GM23248 (cell line): ENCODE results near the gene HSF4. TPM values are rescaled to one million over a fixed set of nuclear protein-coding genes. Genes with fewer than 3 reads are reported as not detected.

Source experiments
- DNase-seq: peaks from one replicate; pipeline ENCODE4 v3.0.0-alpha.2; 2015
- H2AFZ ChIP-seq: fragments of 200-600 bp; sonication (generic); 2 replicates; pipeline ENCODE4 v1.6.1; 2016; ENCODE audit warnings: antibody characterized with exemption
- H3F3A ChIP-seq: fragments of 200-600 bp; sonication (generic); 2 replicates; pipeline ENCODE4 v1.6.1; 2016; ENCODE audit warnings: mild to moderate bottlenecking, antibody characterized with exemption, mixed run types; ENCODE audit not compliant: insufficient read depth
- H3K27ac ChIP-seq: fragments of 200-600 bp; sonication (generic); 2 replicates; pipeline ENCODE4 v1.5.1; 2016; ENCODE audit warnings: mild to moderate bottlenecking
- H3K27me3 ChIP-seq: fragments of 200-600 bp; sonication (generic); replicated peaks from 2 replicates; pipeline ENCODE4 v1.6.1; 2016; ENCODE audit warnings: mild to moderate bottlenecking; ENCODE audit not compliant: insufficient read depth
- H3K36me3 ChIP-seq: fragments of 200-600 bp; sonication (generic); 2 replicates; pipeline ENCODE4 v1.6.1; 2016; ENCODE audit warnings: low read depth, mild to moderate bottlenecking
- H3K4me1 ChIP-seq: fragments of 200-600 bp; sonication (generic); 2 replicates; pipeline ENCODE4 v1.6.1; 2016; ENCODE audit warnings: mild to moderate bottlenecking; ENCODE audit not compliant: insufficient read depth
- H3K4me2 ChIP-seq: fragments of 200-600 bp; sonication (generic); one replicate; pipeline ENCODE4 v1.6.1; 2016; ENCODE audit warnings: mild to moderate bottlenecking; ENCODE audit not compliant: unreplicated experiment
- H3K4me3 ChIP-seq: fragments of 200-600 bp; sonication (generic); 2 replicates; pipeline ENCODE4 v1.5.1; 2016; ENCODE audit warnings: mild to moderate bottlenecking
- H3K79me2 ChIP-seq: fragments of 200-600 bp; sonication (generic); 2 replicates; pipeline ENCODE4 v1.6.1; 2016; ENCODE audit warnings: mild to moderate bottlenecking; ENCODE audit not compliant: insufficient read depth
- H3K9ac ChIP-seq: fragments of 200-600 bp; sonication (generic); 2 replicates; pipeline ENCODE4 v1.6.1; 2016; ENCODE audit warnings: mild to moderate bottlenecking
- H3K9me2 ChIP-seq: fragments of 200-600 bp; sonication (generic); 2 replicates; pipeline ENCODE4 v1.6.1; 2016; ENCODE audit warnings: mixed run types, mild to moderate bottlenecking, moderate library complexity; ENCODE audit not compliant: insufficient read depth
- H3K9me3 ChIP-seq: fragments of 200-600 bp; sonication (generic); one replicate; pipeline ENCODE4 v1.6.1; 2017; ENCODE audit warnings: low read depth
- H4K20me1 ChIP-seq: fragments of 200-600 bp; sonication (generic); 2 replicates; pipeline ENCODE4 v1.6.0; 2016; ENCODE audit not compliant: insufficient read depth
- EZH2 ChIP-seq: fragments of 200-600 bp; sonication (generic); IDR thresholded peaks from 2 replicates; pipeline ENCODE4 v1.6.1; 2018; ENCODE audit warnings: antibody characterized with exemption, mild to moderate bottlenecking; ENCODE audit not compliant: insufficient read depth, poor library complexity, severe bottlenecking
- EZH2phosphoT487 ChIP-seq: fragments of 200-600 bp; sonication (generic); IDR thresholded peaks from 2 replicates; pipeline ENCODE4 v1.6.1; 2018; ENCODE audit warnings: antibody characterized with exemption, moderate library complexity, mild to moderate bottlenecking, low read depth; ENCODE audit not compliant: insufficient read depth
- WGBS, 2 experiments: methylation state at CpG; one replicate each; pipeline ENCODE4 v1.1.6; 2015 to 2017; ENCODE audit warnings: low lambda C conversion rate in 2 of 2, low coverage in 1 of 2; ENCODE audit errors: missing lambda C conversion rate in 2 of 2; 5-methylcytosine and 5-hydroxymethylcytosine counted together
- in situ Hi-C: fragments of 300-500 bp; cut with MboI; formaldehyde crosslinking; loops from 2 replicates; pipeline ENCODE4 v1.15.0; 2020
- polyA plus RNA-seq: library from polyadenylated mRNA; unstranded; fragments of >200 nt; fragmentation: Nextera tagmentation; extraction: Ambion mirVana; gene quantifications from 2 replicates; pipeline ENCODE4 v1.2.1, GENCODE V29; 2016
- total RNA-seq: library from RNA; depleted of rRNA; stranded (reverse); fragments of >200 nt; shearing (Covaris generic); gene quantifications from 2 replicates; pipeline ENCODE4 v1.2.3, GENCODE V29; 2014

The HSF4 gene
- total and polyA plus RNA-seq, 2 experiments from 2014 or later = 3.0 to 10.8 TPM

DNA sequence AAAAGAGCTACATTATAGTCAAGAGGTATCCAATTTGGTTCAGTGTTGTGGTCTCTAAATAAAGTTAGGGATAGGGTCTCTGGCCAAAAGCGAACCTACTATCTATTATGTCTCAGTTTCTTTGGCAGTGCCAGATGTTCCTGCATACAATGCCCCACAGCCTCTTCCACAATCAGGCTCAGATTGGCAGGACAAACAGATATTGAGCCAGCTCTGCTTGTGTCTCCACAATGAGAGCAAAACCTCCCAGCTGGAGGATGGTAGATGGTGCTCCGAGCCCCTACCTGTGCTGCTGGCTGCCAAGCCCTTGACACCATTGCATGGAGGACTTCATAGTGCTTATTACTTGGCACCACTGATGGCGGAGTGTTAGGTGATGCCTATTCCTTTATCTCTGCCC is 35.1 kb upstream of the HSF4 start:
- H3K36me3 ChIP-seq = peaks cover 18% of the 10 kb centered on the region; the same call in 1 of the 2 replicates
- H3K27me3 ChIP-seq = no peaks in the 10 kb centered on the region
- H3K9me2 ChIP-seq = no peaks in the 10 kb centered on the region
- no peaks in the 10 kb centered on the region for H3K9me3 ChIP-seq
- in situ Hi-C loops = no loop called here
- no peaks in the 10 kb centered on the region for H3K4me1 ChIP-seq
- WGBS, 2 experiments = 96 to 98% methylated on average over 3 of the region's 3 CpGs
- no peaks in the 10 kb centered on the region for H3K79me2 ChIP-seq
- H3K27ac ChIP-seq = no peak overlapping the region
- H4K20me1 ChIP-seq = no peaks in the 10 kb centered on the region
- H3K4me2 ChIP-seq = no peak overlapping the region
- DNase-seq = no peak
- no peak for TF ChIP-seq EZH2
- no peak for TF ChIP-seq EZH2phosphoT487
- H3F3A ChIP-seq = no peaks in the 10 kb centered on the region
- H3K4me3 ChIP-seq = no peak overlapping the region
- H3K9ac ChIP-seq = no peak overlapping the region
- no peak overlapping the region for H2AFZ ChIP-seq

DNA sequence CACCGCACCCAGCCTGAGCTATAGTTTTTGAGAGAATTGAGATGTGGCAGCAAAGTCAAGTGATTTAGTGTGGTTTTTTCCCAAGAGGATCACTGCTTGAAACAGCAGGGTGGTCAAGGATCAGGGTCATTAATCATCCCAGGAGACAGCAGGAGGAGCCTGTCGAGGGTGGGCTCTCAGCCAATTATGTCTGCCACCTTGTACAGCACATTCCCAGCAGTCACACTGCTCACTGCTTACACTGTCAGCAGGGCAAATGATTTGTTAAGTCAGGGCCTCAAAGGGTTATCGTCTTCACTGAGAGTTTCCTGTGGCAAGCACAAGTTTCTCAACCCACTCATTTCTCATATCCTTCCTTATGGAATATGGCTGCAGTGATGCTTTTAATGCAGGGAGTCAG is 26.9 kb upstream of the HSF4 start:
- no peak for DNase-seq
- in situ Hi-C loops = no loop called here

DNA sequence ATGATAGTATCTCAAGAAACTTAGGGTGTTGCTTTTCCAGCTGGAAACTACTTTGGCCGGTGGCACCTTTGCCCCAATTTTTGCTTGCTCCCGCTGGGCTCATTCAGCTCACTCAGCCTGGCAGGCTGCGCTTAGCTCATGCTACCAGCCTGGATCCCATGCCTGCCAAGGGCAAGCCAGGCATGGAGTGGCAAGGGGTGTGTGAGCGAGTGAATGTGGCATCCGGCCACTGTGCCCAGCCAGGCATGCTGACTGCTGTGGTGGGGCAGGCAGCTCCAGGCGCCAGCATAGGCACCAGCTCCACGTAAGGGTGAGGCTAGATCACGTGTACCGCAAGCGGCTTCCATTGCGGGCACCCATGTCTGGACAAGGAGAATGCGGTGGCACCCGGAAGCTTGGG is 23.2 kb upstream of the HSF4 start:
- H3F3A ChIP-seq = peaks cover 6% of the 10 kb centered on the region; the same call in 1 of the 2 replicates
- H3K79me2 ChIP-seq = no peaks in the 10 kb centered on the region
- 95 to 98% methylated on average over 12 to 13 of the region's 13 CpGs for WGBS, 2 experiments
- no peaks in the 10 kb centered on the region for H4K20me1 ChIP-seq
- no peaks in the 10 kb centered on the region for H3K27me3 ChIP-seq
- H3K9me3 ChIP-seq = no peaks in the 10 kb centered on the region
- no peak overlapping the region for H3K4me2 ChIP-seq
- H3K27ac ChIP-seq = no peak overlapping the region
- no peak overlapping the region for H2AFZ ChIP-seq
- peaks cover 15% of the 10 kb centered on the region; the same call in 1 of the 2 replicates for H3K36me3 ChIP-seq
- no peaks in the 10 kb centered on the region for H3K9me2 ChIP-seq
- no peak overlapping the region for H3K4me3 ChIP-seq
- no peak for DNase-seq
- no peak for TF ChIP-seq EZH2
- TF ChIP-seq EZH2phosphoT487 = no peak
- in situ Hi-C loops = no loop called here
- no peak overlapping the region for H3K9ac ChIP-seq
- H3K4me1 ChIP-seq = no peaks in the 10 kb centered on the region

More for the DNA sequence above, 26.9 kb upstream of the HSF4 start:
- WGBS, 2 experiments = 49 to 59% methylated on average over 3 of the region's 3 CpGs
- H3K4me1 ChIP-seq = no peaks in the 10 kb centered on the region
- TF ChIP-seq EZH2phosphoT487 (no peak), EZH2 (no peak)
- no peaks in the 10 kb centered on the region for H3K9me3 ChIP-seq
- H3K79me2 ChIP-seq = no peaks in the 10 kb centered on the region
- H3F3A ChIP-seq = no peaks in the 10 kb centered on the region
- H3K4me2 ChIP-seq = no peak overlapping the region
- H3K27ac ChIP-seq = no peak overlapping the region
- no peak overlapping the region for H3K4me3 ChIP-seq
- no peaks in the 10 kb centered on the region for H3K27me3 ChIP-seq
- peaks cover 32% of the 10 kb centered on the region; the same call in 1 of the 2 replicates for H3K36me3 ChIP-seq
- H4K20me1 ChIP-seq = no peaks in the 10 kb centered on the region
- no peaks in the 10 kb centered on the region for H3K9me2 ChIP-seq
- H3K9ac ChIP-seq = no peak overlapping the region
- no peak overlapping the region for H2AFZ ChIP-seq

DNA sequence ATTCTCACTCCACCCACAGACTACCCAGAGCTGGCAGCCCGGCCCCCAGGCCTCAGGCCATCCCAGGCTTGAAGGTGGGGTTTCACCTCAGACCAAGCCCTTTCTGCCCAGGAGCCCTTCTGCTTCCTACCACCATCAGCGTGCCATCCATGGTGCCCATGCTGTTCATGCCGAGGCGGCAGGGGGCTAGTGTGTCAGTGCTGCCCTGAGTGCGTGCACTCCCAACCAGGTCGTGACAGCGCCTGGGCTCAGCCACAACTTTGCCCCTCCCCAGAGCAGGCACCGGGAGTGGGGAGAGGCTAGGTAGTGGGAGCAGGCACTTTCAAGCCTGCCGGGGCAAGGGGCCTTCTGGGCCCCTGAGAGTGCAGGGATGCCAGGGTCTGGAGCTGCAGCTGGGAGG is 22.2 kb upstream of the HSF4 start:
- no peak overlapping the region for H3K4me2 ChIP-seq
- no peaks in the 10 kb centered on the region for H3K9me3 ChIP-seq
- H3K27ac ChIP-seq = no peak overlapping the region
- no peaks in the 10 kb centered on the region for H3K9me2 ChIP-seq
- no peaks in the 10 kb centered on the region for H3K27me3 ChIP-seq
- H3K4me3 ChIP-seq = no peak overlapping the region
- no peak overlapping the region for H2AFZ ChIP-seq
- no peak for DNase-seq
- in situ Hi-C loops = no loop called here
- no peak overlapping the region for H3K9ac ChIP-seq
- peaks cover 15% of the 10 kb centered on the region; the same call in 1 of the 2 replicates for H3K36me3 ChIP-seq
- TF ChIP-seq EZH2phosphoT487 (no peak), EZH2 (no peak)
- no peaks in the 10 kb centered on the region for H3K4me1 ChIP-seq
- WGBS, 2 experiments = 92 to 95% methylated on average over 9 of the region's 9 CpGs
- H3F3A ChIP-seq = peaks cover 8% of the 10 kb centered on the region; the same call in 1 of the 2 replicates
- no peaks in the 10 kb centered on the region for H3K79me2 ChIP-seq
- no peaks in the 10 kb centered on the region for H4K20me1 ChIP-seq

DNA sequence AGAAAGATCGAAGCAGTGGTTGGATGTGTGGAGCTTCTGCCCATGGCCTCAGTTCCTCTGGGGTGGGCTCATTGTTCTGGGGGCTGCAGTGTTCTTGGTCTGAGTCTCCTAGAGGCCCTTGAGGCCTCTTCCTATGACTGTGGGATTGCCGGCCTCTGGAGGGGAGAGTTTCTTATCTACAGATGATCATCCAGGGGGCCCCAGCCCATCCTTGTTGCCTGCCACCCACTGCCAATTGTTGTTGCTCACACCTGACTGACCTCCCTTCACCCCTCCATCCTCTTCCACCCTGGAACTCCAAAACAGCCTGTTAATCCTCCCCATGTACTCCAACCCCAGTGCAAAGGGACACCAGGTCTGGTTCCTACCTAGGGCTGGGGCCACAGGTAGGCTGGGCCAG is 19.6 kb upstream of the HSF4 start:
- no peak for TF ChIP-seq EZH2
- no peak for TF ChIP-seq EZH2phosphoT487
- H3K27ac ChIP-seq = no peak overlapping the region
- no peaks in the 10 kb centered on the region for H3K9me3 ChIP-seq
- no peaks in the 10 kb centered on the region for H3K27me3 ChIP-seq
- no peak overlapping the region for H3K4me2 ChIP-seq
- in situ Hi-C loops = no loop called here
- H3K9me2 ChIP-seq = no peaks in the 10 kb centered on the region
- WGBS, 2 experiments = 68 to 78% methylated on average over 2 of the region's 2 CpGs
- DNase-seq = no peak
- H3F3A ChIP-seq = peaks cover 30% of the 10 kb centered on the region
- H3K4me3 ChIP-seq = no peak overlapping the region
- H4K20me1 ChIP-seq = no peaks in the 10 kb centered on the region
- H3K36me3 ChIP-seq = peaks cover 6% of the 10 kb centered on the region; the same call in 1 of the 2 replicates
- H3K9ac ChIP-seq = no peak overlapping the region
- H2AFZ ChIP-seq = no peak overlapping the region
- peaks cover 10% of the 10 kb centered on the region; the same call in 1 of the 2 replicates for H3K79me2 ChIP-seq
- no peaks in the 10 kb centered on the region for H3K4me1 ChIP-seq
